ENCODE measurements around the gene OR2T35. TPM values are rescaled to one million over a fixed set of nuclear protein-coding genes. Genes with fewer than 3 reads are reported as not detected.
"Not testable (repeated sequence)": the region's sequence is repeated elsewhere in the genome, so short reads cannot be mapped to it uniquely, and the experiment has no call there.

Gene OR2T35
- total RNA-seq, 1 experiment from 2014 or later, result not detected

GRCh38 chr1:248640906-248641305, 4.2 kb downstream of the OR2T35 start:
- H3K4me1 Mint-ChIP-seq (ENCODE audit: low read depth, unreplicated experiment); intact Hi-C loops (cut with micrococcal nuclease; ENCODE audit: unreplicated experiment); H3K4me3 Mint-ChIP-seq (ENCODE audit: low read depth, unreplicated experiment); BruUV-seq (replicated peaks); H3K36me3 Mint-ChIP-seq (ENCODE audit: insufficient read depth, unreplicated experiment); CTCF ChIA-PET; H3K27ac Mint-ChIP-seq (ENCODE audit: unreplicated experiment); DNase-seq; H3K27me3 Mint-ChIP-seq (ENCODE audit: unreplicated experiment); H3K9me3 Mint-ChIP-seq (ENCODE audit: low read depth, unreplicated experiment): not testable (repeated sequence)

GRCh38 chr1:248639652-248640051, 5.4 kb downstream of the OR2T35 start:
- BruUV-seq (replicated peaks); H3K27ac Mint-ChIP-seq (ENCODE audit: unreplicated experiment); CTCF ChIA-PET; H3K36me3 Mint-ChIP-seq (ENCODE audit: insufficient read depth, unreplicated experiment); intact Hi-C loops (cut with micrococcal nuclease; ENCODE audit: unreplicated experiment); DNase-seq; H3K27me3 Mint-ChIP-seq (ENCODE audit: unreplicated experiment); H3K9me3 Mint-ChIP-seq (ENCODE audit: low read depth, unreplicated experiment); H3K4me1 Mint-ChIP-seq (ENCODE audit: low read depth, unreplicated experiment); H3K4me3 Mint-ChIP-seq (ENCODE audit: low read depth, unreplicated experiment): not testable (repeated sequence)

DNA sequence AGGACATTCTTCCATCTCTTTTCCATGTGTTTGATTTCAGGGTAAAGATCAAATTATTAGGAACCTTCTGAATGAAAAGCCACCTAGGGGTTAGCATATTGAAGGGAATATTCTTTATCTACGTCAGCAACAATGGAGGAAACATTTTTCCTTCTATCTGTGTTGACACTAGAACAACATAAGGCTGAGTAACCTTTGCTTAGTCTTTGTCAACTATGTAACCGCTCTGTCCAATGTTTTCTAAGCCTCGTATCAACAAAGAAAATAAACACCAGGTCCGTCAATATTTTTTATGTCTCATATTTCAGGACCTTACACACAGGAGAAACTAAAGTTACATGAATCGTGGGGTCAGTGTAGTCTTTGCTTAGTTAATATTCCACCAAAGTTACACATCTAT, 8.5 kb downstream of the OR2T35 start:
- intact Hi-C loops (cut with micrococcal nuclease; ENCODE audit: unreplicated experiment); BruUV-seq (replicated peaks); H3K9me3 Mint-ChIP-seq (ENCODE audit: low read depth, unreplicated experiment); DNase-seq; H3K36me3 Mint-ChIP-seq (ENCODE audit: insufficient read depth, unreplicated experiment); H3K4me3 Mint-ChIP-seq (ENCODE audit: low read depth, unreplicated experiment); H3K4me1 Mint-ChIP-seq (ENCODE audit: low read depth, unreplicated experiment); H3K27me3 Mint-ChIP-seq (ENCODE audit: unreplicated experiment); CTCF ChIA-PET; H3K27ac Mint-ChIP-seq (ENCODE audit: unreplicated experiment): not testable (repeated sequence)

DNA sequence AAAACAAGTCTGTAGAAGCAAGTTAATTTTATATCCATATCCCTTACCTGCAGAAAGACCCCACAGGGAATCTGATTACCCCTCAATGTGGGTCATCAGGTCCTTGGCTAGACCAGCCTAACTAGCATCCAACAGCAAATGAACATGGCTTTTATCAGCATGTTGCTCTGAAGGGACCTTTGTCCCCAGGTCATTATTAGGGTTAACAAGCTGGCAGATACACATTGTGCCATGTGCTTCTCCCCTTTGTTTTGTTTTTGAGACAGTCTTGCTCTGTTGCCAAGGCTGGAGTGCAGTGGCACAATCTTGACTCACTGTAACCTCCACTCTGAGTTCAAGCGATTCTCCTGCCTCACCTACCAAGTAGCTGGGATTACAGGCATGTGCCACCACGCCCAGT, 10.1 kb downstream of the OR2T35 start, which contains the start of gene OR2T11:
TSS of gene OR2T11 (minus strand) at position 101 of the 400 bp plus-strand sequence. CDS start 7,963 bp downstream, outside the sequence.
- H3K4me1 Mint-ChIP-seq (ENCODE audit: low read depth, unreplicated experiment); CTCF ChIA-PET; DNase-seq; H3K36me3 Mint-ChIP-seq (ENCODE audit: insufficient read depth, unreplicated experiment); H3K27me3 Mint-ChIP-seq (ENCODE audit: unreplicated experiment); H3K4me3 Mint-ChIP-seq (ENCODE audit: low read depth, unreplicated experiment); BruUV-seq (replicated peaks); H3K9me3 Mint-ChIP-seq (ENCODE audit: low read depth, unreplicated experiment); intact Hi-C loops (cut with micrococcal nuclease; ENCODE audit: unreplicated experiment); H3K27ac Mint-ChIP-seq (ENCODE audit: unreplicated experiment): not testable (repeated sequence)

- Mint-ChIP-seq H3K27ac (ENCODE audit: unreplicated experiment) (no peak overlapping the region), H3K27me3 (ENCODE audit: unreplicated experiment) (no peaks in the 10 kb centered on the region), H3K4me1 (ENCODE audit: low read depth, unreplicated experiment) (no peaks in the 10 kb centered on the region), H3K9me3 (ENCODE audit: low read depth, unreplicated experiment) (peaks cover 9% of the 10 kb centered on the region), H3K36me3 (ENCODE audit: insufficient read depth, unreplicated experiment) (no peaks in the 10 kb centered on the region), H3K4me3 (ENCODE audit: low read depth, unreplicated experiment) (no peak overlapping the region)
- BruUV-seq (replicated peaks), result no TSS peak
- peak; percentile 17 for DNase-seq
- TF ChIP-seq, protein P1, sequence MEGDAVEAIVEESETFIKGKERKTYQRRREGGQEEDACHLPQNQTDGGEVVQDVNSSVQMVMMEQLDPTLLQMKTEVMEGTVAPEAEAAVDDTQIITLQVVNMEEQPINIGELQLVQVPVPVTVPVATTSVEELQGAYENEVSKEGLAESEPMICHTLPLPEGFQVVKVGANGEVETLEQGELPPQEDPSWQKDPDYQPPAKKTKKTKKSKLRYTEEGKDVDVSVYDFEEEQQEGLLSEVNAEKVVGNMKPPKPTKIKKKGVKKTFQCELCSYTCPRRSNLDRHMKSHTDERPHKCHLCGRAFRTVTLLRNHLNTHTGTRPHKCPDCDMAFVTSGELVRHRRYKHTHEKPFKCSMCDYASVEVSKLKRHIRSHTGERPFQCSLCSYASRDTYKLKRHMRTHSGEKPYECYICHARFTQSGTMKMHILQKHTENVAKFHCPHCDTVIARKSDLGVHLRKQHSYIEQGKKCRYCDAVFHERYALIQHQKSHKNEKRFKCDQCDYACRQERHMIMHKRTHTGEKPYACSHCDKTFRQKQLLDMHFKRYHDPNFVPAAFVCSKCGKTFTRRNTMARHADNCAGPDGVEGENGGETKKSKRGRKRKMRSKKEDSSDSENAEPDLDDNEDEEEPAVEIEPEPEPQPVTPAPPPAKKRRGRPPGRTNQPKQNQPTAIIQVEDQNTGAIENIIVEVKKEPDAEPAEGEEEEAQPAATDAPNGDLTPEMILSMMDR (IDR thresholded peaks at IDR 0.05; ENCODE audit: unreplicated experiment), result no peak
- CTCF ChIA-PET, result no interaction called here
- intact Hi-C loops (cut with micrococcal nuclease; ENCODE audit: unreplicated experiment), result no loop called here
Measured at GRCh38 chr1:248631354-248632008, 13.6 kb downstream of the OR2T35 start.

DNA sequence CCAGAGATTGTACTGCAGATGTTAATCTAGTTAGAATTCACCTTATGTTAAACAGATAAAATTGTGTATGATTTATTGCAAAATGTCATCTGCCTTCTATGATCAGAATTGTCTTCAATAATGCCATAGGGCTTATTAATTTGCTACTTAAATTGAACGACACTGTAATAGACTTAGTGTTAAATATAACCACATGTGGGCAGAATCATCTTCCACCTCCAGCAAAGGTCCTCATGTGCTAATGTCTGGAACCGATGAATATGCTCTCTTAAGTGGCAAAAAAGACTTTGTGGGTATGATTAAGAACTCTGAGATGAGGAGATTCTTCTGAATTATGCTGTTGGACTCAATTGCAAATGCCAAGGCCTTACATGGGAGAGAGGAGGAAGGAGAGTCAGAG, 14.5 kb downstream of the OR2T35 start:
- no TSS peak for BruUV-seq (replicated peaks)
- CTCF ChIA-PET, result no interaction called here
- no peaks in the 10 kb centered on the region for H3K27me3 Mint-ChIP-seq (ENCODE audit: unreplicated experiment)
- H3K9me3 Mint-ChIP-seq (ENCODE audit: low read depth, unreplicated experiment), result peaks cover 9% of the 10 kb centered on the region
- H3K4me1 Mint-ChIP-seq (ENCODE audit: low read depth, unreplicated experiment), result no peaks in the 10 kb centered on the region
- intact Hi-C loops (cut with micrococcal nuclease; ENCODE audit: unreplicated experiment), result no loop called here
- TF ChIP-seq, protein P1 (IDR thresholded peaks at IDR 0.05; ENCODE audit: unreplicated experiment), result no peak
- H3K36me3 Mint-ChIP-seq (ENCODE audit: insufficient read depth, unreplicated experiment), result no peaks in the 10 kb centered on the region
- no peak for DNase-seq
- no peak overlapping the region for H3K27ac Mint-ChIP-seq (ENCODE audit: unreplicated experiment)
- no peak overlapping the region for H3K4me3 Mint-ChIP-seq (ENCODE audit: low read depth, unreplicated experiment)
